ENCODE measurements around the gene LRMDA. TPM values are rescaled to one million over a fixed set of nuclear protein-coding genes. Genes with fewer than 3 reads are reported as not detected.

LRMDA gene
- total and polyA plus RNA-seq, 2 donors (not counting 1 experiment from before 2014, with no cell fraction given): 0.12 TPM; not detected in 1

GRCh38 chr10:75954486-75954885 is 523.1 kb downstream of the LRMDA start:
- H3K79me2 ChIP-seq (ENCODE audit: control insufficient read depth, insufficient read depth, low read length): no peaks in the 10 kb centered on the region
- H3K9ac ChIP-seq (ENCODE audit: low read length): no peak overlapping the region
- no peaks in the 10 kb centered on the region for H3K36me3 ChIP-seq (replicated peaks in 1 of 2; ENCODE audit: control extremely low read depth in 1 of 2, control insufficient read depth in 1 of 2, extremely low read depth in 1 of 2, insufficient read depth in 2 of 2, low read length in 1 of 2)
- Mint-ChIP-seq H3K4me1 (no peaks in the 10 kb centered on the region), H3K27ac (no peak overlapping the region), H3K9me3 (ENCODE audit: insufficient read depth) (no peaks in the 10 kb centered on the region), H3K27me3 (peaks cover 3% of the 10 kb centered on the region), H3K4me3 (no peak overlapping the region)
- H3K27me3 ChIP-seq (replicated peaks in 1 of 4; ENCODE audit: control extremely low read depth in 1 of 4, control insufficient read depth in 3 of 4, insufficient read depth in 4 of 4, low read length in 3 of 4): no peaks in the 10 kb centered on the region
- POLR2A ChIA-PET: no interaction called here
- DNase-seq (no peak), ATAC-seq (ENCODE audit: low read depth) (no peak)
- 83% methylated on average over 3 of the region's 4 CpGs for WGBS (ENCODE audit: insufficient coverage)
- CTCF ChIA-PET: no interaction called here
- H3K4me1 ChIP-seq (ENCODE audit: control insufficient read depth in 2 of 2, insufficient read depth in 2 of 2, low read length in 2 of 2): no peaks in the 10 kb centered on the region
- no peak overlapping the region for H3K27ac ChIP-seq (ENCODE audit: low read length in 2 of 2)
- no peaks in the 10 kb centered on the region for H4K20me1 ChIP-seq (ENCODE audit: control insufficient read depth, insufficient read depth, low read length, poor library complexity, severe bottlenecking)
- no peak overlapping the region for H2AFZ ChIP-seq (ENCODE audit: insufficient read depth, low read depth, low read length, poor library complexity, severe bottlenecking)
- intact Hi-C loops (cut with micrococcal nuclease): no loop called here
- no peak overlapping the region for H3K4me2 ChIP-seq (replicated peaks; ENCODE audit: low read depth, low read length, poor library complexity, severe bottlenecking)
- TF ChIP-seq EZH2 (IDR thresholded peaks at IDR 0.05; ENCODE audit: borderline replicate concordance, insufficient read depth, low read depth, low read length, poor library complexity, severe bottlenecking): no peak
- TF ChIP-seq, protein P1, sequence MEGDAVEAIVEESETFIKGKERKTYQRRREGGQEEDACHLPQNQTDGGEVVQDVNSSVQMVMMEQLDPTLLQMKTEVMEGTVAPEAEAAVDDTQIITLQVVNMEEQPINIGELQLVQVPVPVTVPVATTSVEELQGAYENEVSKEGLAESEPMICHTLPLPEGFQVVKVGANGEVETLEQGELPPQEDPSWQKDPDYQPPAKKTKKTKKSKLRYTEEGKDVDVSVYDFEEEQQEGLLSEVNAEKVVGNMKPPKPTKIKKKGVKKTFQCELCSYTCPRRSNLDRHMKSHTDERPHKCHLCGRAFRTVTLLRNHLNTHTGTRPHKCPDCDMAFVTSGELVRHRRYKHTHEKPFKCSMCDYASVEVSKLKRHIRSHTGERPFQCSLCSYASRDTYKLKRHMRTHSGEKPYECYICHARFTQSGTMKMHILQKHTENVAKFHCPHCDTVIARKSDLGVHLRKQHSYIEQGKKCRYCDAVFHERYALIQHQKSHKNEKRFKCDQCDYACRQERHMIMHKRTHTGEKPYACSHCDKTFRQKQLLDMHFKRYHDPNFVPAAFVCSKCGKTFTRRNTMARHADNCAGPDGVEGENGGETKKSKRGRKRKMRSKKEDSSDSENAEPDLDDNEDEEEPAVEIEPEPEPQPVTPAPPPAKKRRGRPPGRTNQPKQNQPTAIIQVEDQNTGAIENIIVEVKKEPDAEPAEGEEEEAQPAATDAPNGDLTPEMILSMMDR (IDR thresholded peaks at IDR 0.05): no peak
- H3K4me3 ChIP-seq (ENCODE audit: control extremely low read depth in 1 of 5, extremely low read depth in 1 of 5, insufficient read depth in 1 of 5, low read depth in 2 of 5, low read length in 4 of 5): no peak overlapping the region
- H3K9me3 ChIP-seq (ENCODE audit: control extremely low read depth in 1 of 3, control insufficient read depth in 2 of 3, insufficient read depth in 1 of 3, low read length in 2 of 3): peaks cover 0 to 3% (median 0%) of the 10 kb centered on the region in 3 donors

GRCh38 chr10:75955973-75956502 is 524.6 kb downstream of the LRMDA start:
- no peaks in the 10 kb centered on the region for H3K9me3 Mint-ChIP-seq (ENCODE audit: insufficient read depth)
- no peaks in the 10 kb centered on the region for H3K27me3 ChIP-seq (replicated peaks in 1 of 4; ENCODE audit: control extremely low read depth in 1 of 4, control insufficient read depth in 3 of 4, insufficient read depth in 4 of 4, low read length in 3 of 4)
- DNase-seq (no peak), ATAC-seq (ENCODE audit: low read depth) (no peak)
- H2AFZ ChIP-seq (ENCODE audit: insufficient read depth, low read depth, low read length, poor library complexity, severe bottlenecking): no peak overlapping the region
- peaks cover 3% of the 10 kb centered on the region for H3K27me3 Mint-ChIP-seq
- TF ChIP-seq, protein P1 (IDR thresholded peaks at IDR 0.05): no peak
- no peak for TF ChIP-seq EZH2 (IDR thresholded peaks at IDR 0.05; ENCODE audit: borderline replicate concordance, insufficient read depth, low read depth, low read length, poor library complexity, severe bottlenecking)
- H3K27ac ChIP-seq (ENCODE audit: low read length in 2 of 2): no peak overlapping the region
- peaks cover 0 to 3% (median 0%) of the 10 kb centered on the region in 3 donors for H3K9me3 ChIP-seq (ENCODE audit: control extremely low read depth in 1 of 3, control insufficient read depth in 2 of 3, insufficient read depth in 1 of 3, low read length in 2 of 3)
- H3K4me3 Mint-ChIP-seq: no peak overlapping the region
- H3K9ac ChIP-seq (ENCODE audit: low read length): no peak overlapping the region
- H3K4me2 ChIP-seq (replicated peaks; ENCODE audit: low read depth, low read length, poor library complexity, severe bottlenecking): no peak overlapping the region
- H3K79me2 ChIP-seq (ENCODE audit: control insufficient read depth, insufficient read depth, low read length): no peaks in the 10 kb centered on the region
- no peak overlapping the region for H3K27ac Mint-ChIP-seq
- H3K4me3 ChIP-seq (ENCODE audit: control extremely low read depth in 1 of 5, extremely low read depth in 1 of 5, insufficient read depth in 1 of 5, low read depth in 2 of 5, low read length in 4 of 5): no peak overlapping the region
- no peaks in the 10 kb centered on the region for H3K36me3 ChIP-seq (replicated peaks in 1 of 2; ENCODE audit: control extremely low read depth in 1 of 2, control insufficient read depth in 1 of 2, extremely low read depth in 1 of 2, insufficient read depth in 2 of 2, low read length in 1 of 2)
- POLR2A ChIA-PET: no interaction called here
- intact Hi-C loops (cut with micrococcal nuclease): no loop called here
- WGBS (ENCODE audit: insufficient coverage): 93% methylated on average over 2 of the region's 2 CpGs
- CTCF ChIA-PET: no interaction called here
- H4K20me1 ChIP-seq (ENCODE audit: control insufficient read depth, insufficient read depth, low read length, poor library complexity, severe bottlenecking): no peaks in the 10 kb centered on the region
- no peaks in the 10 kb centered on the region for H3K4me1 ChIP-seq (ENCODE audit: control insufficient read depth in 2 of 2, insufficient read depth in 2 of 2, low read length in 2 of 2)
- H3K4me1 Mint-ChIP-seq: no peaks in the 10 kb centered on the region
